Activated CD4-positive, alpha-beta memory T cell treated with anti-CD3 and anti-CD28 coated beads for 36 hours (primary cell): ENCODE data around the gene ABI3. TPM values are rescaled to one million over a fixed set of nuclear protein-coding genes. Genes with fewer than 3 reads are reported as not detected.
"Not testable (repeated sequence)": the region's sequence is repeated elsewhere in the genome, so short reads cannot be mapped to it uniquely, and the experiment has no call there.

Experiments used
- CTCF ChIA-PET: fragments of 350-600 bp; sonication (Branson Sonifier 250); formaldehyde crosslinking; loops from one replicate; lab custom pipeline; 2021; ENCODE audit warnings: antibody characterized with exemption, inconsistent platforms; lab: Charles Lee
- POLR2A ChIA-PET: fragments of 350-600 bp; sonication (Branson Sonifier 250); formaldehyde crosslinking; loops from one replicate; lab custom pipeline; 2021; ENCODE audit warnings: antibody characterized with exemption; lab: Charles Lee
- DNase-seq: peaks from one replicate; pipeline ENCODE4 v3.0.0-alpha.2; 2020
- H3K27ac Mint-ChIP-seq: one replicate; pipeline ENCODE4 v1.8.0; 2021; ENCODE audit warnings: mixed read lengths
- H3K27me3 Mint-ChIP-seq: one replicate; pipeline ENCODE4 v1.8.0; 2021; ENCODE audit warnings: mixed read lengths
- H3K36me3 Mint-ChIP-seq: one replicate; pipeline ENCODE4 v1.8.0; 2021; ENCODE audit warnings: mixed read lengths
- H3K4me1 Mint-ChIP-seq: one replicate; pipeline ENCODE4 v1.8.0; 2021; ENCODE audit warnings: low read depth, mixed read lengths
- H3K4me3 Mint-ChIP-seq: one replicate; pipeline ENCODE4 v1.8.0; 2021; ENCODE audit warnings: mild to moderate bottlenecking, mixed read lengths
- H3K9me3 Mint-ChIP-seq: one replicate; pipeline ENCODE4 v1.8.0; 2021; ENCODE audit warnings: mixed read lengths
- intact Hi-C: fragments of 100-400 bp; cut with micrococcal nuclease; formaldehyde crosslinking; loops from one replicate; pipeline ENCODE4 v1.15.1; 2023
- total RNA-seq, 2 experiments: library from RNA; stranded (reverse); gene quantifications; one replicate each; pipeline ENCODE4 v1.2.3, GENCODE V29; 2021

ABI3 gene, protein sequence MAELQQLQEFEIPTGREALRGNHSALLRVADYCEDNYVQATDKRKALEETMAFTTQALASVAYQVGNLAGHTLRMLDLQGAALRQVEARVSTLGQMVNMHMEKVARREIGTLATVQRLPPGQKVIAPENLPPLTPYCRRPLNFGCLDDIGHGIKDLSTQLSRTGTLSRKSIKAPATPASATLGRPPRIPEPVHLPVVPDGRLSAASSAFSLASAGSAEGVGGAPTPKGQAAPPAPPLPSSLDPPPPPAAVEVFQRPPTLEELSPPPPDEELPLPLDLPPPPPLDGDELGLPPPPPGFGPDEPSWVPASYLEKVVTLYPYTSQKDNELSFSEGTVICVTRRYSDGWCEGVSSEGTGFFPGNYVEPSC
- 10 to 100 TPM; 19.7 to 19.8 TPM for total RNA-seq

GRCh38 chr17:49210158-49211029 is at the start of gene ABI3, which contains the start of gene GNGT2:
Gene ABI3, plus strand, starts transcription at chr17:49210707. Its CDS starts 18 bp downstream, at chr17:49210725.
Gene GNGT2, minus strand, starts transcription at chr17:49210574. Its CDS starts 3,152 bp downstream, at chr17:49207422.
- peak within 1 kb of the TSS; percentile 91 for H3K27ac Mint-ChIP-seq
- peak; percentile 83 for DNase-seq
- H3K36me3 Mint-ChIP-seq = peaks cover 6% of the 10 kb centered on the region
- intact Hi-C loops = loop anchor here (1.0 to 2.0 kb wide), 2 partner anchors 8 to 18 kb away; no protein-coding TSS in a partner anchor
- H3K27me3 Mint-ChIP-seq = no peaks in the 10 kb centered on the region
- H3K9me3 Mint-ChIP-seq = no peaks in the 10 kb centered on the region
- ChIA-PET POLR2A (interaction anchor here (0.6 to 3.5 kb wide), 5 partner anchors 7 to 18 kb away, joined by 3 to 14 read pairs (median 4); no protein-coding TSS in a partner anchor), CTCF (interaction anchor here (1.5 to 6.3 kb wide), 4 partner anchors 12 to 347 kb away, joined by 3 to 32 read pairs (median 6); no protein-coding TSS in a partner anchor)
- H3K4me1 Mint-ChIP-seq = peaks cover 56% of the 10 kb centered on the region
- H3K4me3 Mint-ChIP-seq = peak within 1 kb of the TSS; percentile 90

- Mint-ChIP-seq H3K4me1 (no peaks in the 10 kb centered on the region), H3K36me3 (no peaks in the 10 kb centered on the region), H3K4me3 (no peak overlapping the region), H3K27me3 (peaks cover 24% of the 10 kb centered on the region), H3K27ac (no peak overlapping the region), H3K9me3 (no peaks in the 10 kb centered on the region)
- ChIA-PET POLR2A (no interaction called here), CTCF (no interaction called here)
- DNase-seq = no peak
- intact Hi-C loops = no loop called here
These were observed 47.6 kb upstream of the ABI3 start for GRCh38 chr17:49162866-49163265.

DNA sequence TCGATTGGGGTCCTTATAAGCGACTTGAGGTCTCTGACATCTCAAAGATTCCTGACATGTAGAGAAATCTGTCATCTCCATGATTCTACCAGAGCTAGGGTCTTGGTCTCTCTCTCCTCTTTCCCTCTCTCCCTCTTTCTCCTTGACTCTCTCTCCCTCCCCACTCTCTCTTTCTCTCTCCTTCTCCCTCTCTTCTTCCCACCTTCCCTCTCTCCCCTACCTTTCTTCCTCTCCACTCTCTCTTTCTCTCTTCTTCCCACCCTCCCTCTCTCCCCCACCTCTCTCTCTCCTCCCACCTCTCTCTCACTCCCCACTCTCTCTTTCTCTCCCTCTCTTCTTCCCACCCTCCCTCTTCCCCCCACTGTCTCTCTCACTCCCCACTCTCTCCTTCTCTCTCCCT is 45.4 kb upstream of the ABI3 start:
- Mint-ChIP-seq H3K9me3 (no peaks in the 10 kb centered on the region), H3K4me3 (no peak overlapping the region), H3K27me3 (peaks cover 30% of the 10 kb centered on the region), H3K27ac (no peak overlapping the region), H3K36me3 (no peaks in the 10 kb centered on the region), H3K4me1 (no peaks in the 10 kb centered on the region)
- DNase-seq = no peak
- intact Hi-C loops = no loop called here
- ChIA-PET POLR2A (no interaction called here), CTCF (no interaction called here)

- intact Hi-C loops = no loop called here
- Mint-ChIP-seq H3K36me3 (no peaks in the 10 kb centered on the region), H3K27me3 (peaks cover 48% of the 10 kb centered on the region), H3K4me3 (no peak overlapping the region), H3K27ac (no peak overlapping the region), H3K4me1 (no peaks in the 10 kb centered on the region), H3K9me3 (no peaks in the 10 kb centered on the region)
- ChIA-PET CTCF (interaction anchor here (0.5 kb wide), 1 partner anchor 361 kb away, joined by 3 read pairs; no protein-coding TSS in a partner anchor), POLR2A (no interaction called here)
- DNase-seq = no peak
These were observed 41.8 kb upstream of the ABI3 start for GRCh38 chr17:49168706-49169105.

- Mint-ChIP-seq H3K27ac (no peak overlapping the region), H3K4me1 (no peaks in the 10 kb centered on the region), H3K36me3 (no peaks in the 10 kb centered on the region), H3K4me3 (no peak overlapping the region), H3K9me3 (peaks cover 10% of the 10 kb centered on the region), H3K27me3 (peaks cover 54% of the 10 kb centered on the region)
- no peak for DNase-seq
- ChIA-PET CTCF (interaction anchor here (1.7 kb wide), 1 partner anchor 10 kb away, joined by 11 read pairs; no protein-coding TSS in a partner anchor), POLR2A (no interaction called here)
- intact Hi-C loops = no loop called here
These were observed 40.3 kb upstream of the ABI3 start for GRCh38 chr17:49170216-49170615.

GRCh38 chr17:49170711-49171110 is 39.8 kb upstream of the ABI3 start:
- H3K36me3 Mint-ChIP-seq, H3K27ac Mint-ChIP-seq, intact Hi-C loops, H3K4me1 Mint-ChIP-seq, POLR2A ChIA-PET, H3K4me3 Mint-ChIP-seq, DNase-seq: not testable (repeated sequence)
- H3K27me3 Mint-ChIP-seq = peaks cover 54% of the 10 kb centered on the region
- CTCF ChIA-PET = interaction anchor here (1.7 kb wide), 1 partner anchor 10 kb away, joined by 11 read pairs; no protein-coding TSS in a partner anchor
- peaks cover 15% of the 10 kb centered on the region for H3K9me3 Mint-ChIP-seq

- H3K27ac Mint-ChIP-seq = not testable (repeated sequence)
These were observed 34.5 kb upstream of the ABI3 start for GRCh38 chr17:49175978-49176377.

DNA sequence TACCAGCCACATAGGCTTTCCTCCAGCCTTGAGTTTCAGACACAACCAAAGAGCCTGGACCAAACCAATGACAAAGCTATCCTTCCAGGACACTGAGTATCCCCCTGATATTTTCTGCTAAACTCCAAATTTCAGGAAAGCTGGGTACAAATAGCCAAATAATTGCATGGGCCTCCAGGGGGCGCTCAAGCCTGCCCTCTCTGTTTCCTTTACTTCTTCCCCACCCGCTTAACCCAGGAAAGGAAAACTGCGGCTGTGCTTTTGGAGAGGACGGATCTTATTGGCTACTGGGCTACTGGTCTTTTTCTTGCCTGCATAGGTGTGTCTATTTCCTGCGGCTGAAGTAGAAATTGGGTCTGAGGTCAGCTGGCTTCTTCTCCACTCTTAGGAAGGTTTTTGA is 30.2 kb upstream of the ABI3 start:
- peaks cover 9% of the 10 kb centered on the region for H3K36me3 Mint-ChIP-seq
- no peak overlapping the region for H3K27ac Mint-ChIP-seq
- peak; percentile 75 for DNase-seq
- peaks cover 2% of the 10 kb centered on the region for H3K27me3 Mint-ChIP-seq
- H3K4me3 Mint-ChIP-seq = no peak overlapping the region
- ChIA-PET POLR2A (no interaction called here), CTCF (interaction anchor here (0.6 to 13.1 kb wide), 24 partner anchors 9 to 1241 kb away, joined by 3 to 187 read pairs (median 4); partner anchors contain the start of gene PHOSPHO1)
- peaks cover 2% of the 10 kb centered on the region for H3K4me1 Mint-ChIP-seq
- intact Hi-C loops = loop anchor here (1.0 kb wide), 1 partner anchor 47 kb away; no protein-coding TSS in a partner anchor
- H3K9me3 Mint-ChIP-seq = peaks cover 35% of the 10 kb centered on the region

More at GRCh38 chr17:49175978-49176377, 34.5 kb upstream of the ABI3 start:
- H3K4me3 Mint-ChIP-seq, intact Hi-C loops, H3K4me1 Mint-ChIP-seq, H3K36me3 Mint-ChIP-seq, POLR2A ChIA-PET, DNase-seq: not testable (repeated sequence)
- H3K9me3 Mint-ChIP-seq = peaks cover 34% of the 10 kb centered on the region
- CTCF ChIA-PET = interaction anchor here (0.5 to 13.1 kb wide), 2 partner anchors 52 to 89 kb away, joined by 3 to 187 read pairs; partner anchors contain the start of gene PHOSPHO1
- H3K27me3 Mint-ChIP-seq = peaks cover 24% of the 10 kb centered on the region

- H3K27ac Mint-ChIP-seq = no peak overlapping the region
- H3K4me1 Mint-ChIP-seq = peaks cover 2% of the 10 kb centered on the region
- no peak for DNase-seq
- H3K36me3 Mint-ChIP-seq = peaks cover 9% of the 10 kb centered on the region
- peaks cover 34% of the 10 kb centered on the region for H3K9me3 Mint-ChIP-seq
- ChIA-PET POLR2A (no interaction called here), CTCF (interaction anchor here (0.6 to 13.1 kb wide), 20 partner anchors 10 to 1242 kb away, joined by 3 to 187 read pairs (median 6); partner anchors contain the start of gene PHOSPHO1)
- H3K27me3 Mint-ChIP-seq = no peaks in the 10 kb centered on the region
- intact Hi-C loops = loop anchor here (1.0 kb wide), 1 partner anchor 46 kb away; no protein-coding TSS in a partner anchor
- H3K4me3 Mint-ChIP-seq = no peak overlapping the region
These were observed 29.4 kb upstream of the ABI3 start for GRCh38 chr17:49180998-49181635.

GRCh38 chr17:49183341-49183740 is 27.2 kb upstream of the ABI3 start:
- ChIA-PET POLR2A (interaction anchor here (0.6 kb wide), 1 partner anchor 348 kb away, joined by 3 read pairs; no protein-coding TSS in a partner anchor), CTCF (interaction anchor here (1.6 to 13.1 kb wide), 2 partner anchors 9 to 45 kb away, joined by 4 to 187 read pairs; partner anchors contain the start of gene PHOSPHO1)
- no peak overlapping the region for H3K4me3 Mint-ChIP-seq
- H3K4me1 Mint-ChIP-seq = peaks cover 2% of the 10 kb centered on the region
- DNase-seq = no peak
- peaks cover 22% of the 10 kb centered on the region for H3K9me3 Mint-ChIP-seq
- peaks cover 8% of the 10 kb centered on the region for H3K36me3 Mint-ChIP-seq
- no peaks in the 10 kb centered on the region for H3K27me3 Mint-ChIP-seq
- intact Hi-C loops = no loop called here
- no peak overlapping the region for H3K27ac Mint-ChIP-seq

DNA sequence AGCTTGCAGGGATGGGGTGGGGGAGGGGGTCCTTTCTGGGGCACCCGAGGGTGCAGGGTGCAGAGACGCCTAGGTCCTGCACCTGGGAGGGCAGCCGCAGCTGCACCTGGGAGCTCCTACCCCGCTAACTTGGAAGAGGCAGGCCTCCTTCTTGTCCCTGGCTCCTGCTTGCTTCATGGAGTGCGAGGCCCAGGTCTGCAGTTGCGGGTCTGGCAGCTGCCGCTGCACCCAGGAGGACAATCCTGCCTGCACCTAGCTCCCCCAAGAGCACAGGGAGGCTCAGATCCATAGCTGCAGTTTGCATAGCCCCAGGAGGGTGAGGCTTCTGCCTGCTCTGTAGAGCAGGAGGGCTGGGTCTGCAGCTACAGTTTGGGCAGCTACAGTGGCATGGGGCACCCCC is 26.7 kb upstream of the ABI3 start:
- Mint-ChIP-seq H3K36me3 (peaks cover 8% of the 10 kb centered on the region), H3K9me3 (peaks cover 22% of the 10 kb centered on the region), H3K4me3 (no peak overlapping the region), H3K4me1 (peaks cover 2% of the 10 kb centered on the region), H3K27me3 (no peaks in the 10 kb centered on the region), H3K27ac (no peak overlapping the region)
- POLR2A ChIA-PET = interaction anchor here (0.6 kb wide), 1 partner anchor 348 kb away, joined by 3 read pairs; no protein-coding TSS in a partner anchor
- DNase-seq = no peak
- CTCF ChIA-PET = interaction anchor here (13.1 kb wide), 1 partner anchor 44 kb away, joined by 187 read pairs; the partner anchor contains the start of gene PHOSPHO1
- intact Hi-C loops = no loop called here
